Ascending aorta (tissue), 2 donors: ENCODE measurements around the gene BBS9. TPM values are rescaled to one million over a fixed set of nuclear protein-coding genes. Genes with fewer than 3 reads are reported as not detected.

Experiments used
- DNase-seq, 2 donors: peaks; one replicate each; pipeline ENCODE4 v3.0.0-alpha.2; 2019; ENCODE audit warnings: low spot score in 2 of 2
- H3K27ac ChIP-seq, 2 donors: fragments of 200-600 bp; sonication (generic); one replicate each; pipeline ENCODE4 v1.5.1; 2016 to 2017; ENCODE audit warnings: mild to moderate bottlenecking in 1 of 2
- H3K27me3 ChIP-seq: fragments of 200-600 bp; sonication (generic); one replicate; pipeline ENCODE4 v1.5.1; 2017
- H3K36me3 ChIP-seq, 2 donors: fragments of 200-600 bp; sonication (generic); one replicate each; pipeline ENCODE4 v1.5.1; 2016
- H3K4me1 ChIP-seq, 2 donors: fragments of 200-600 bp; sonication (generic); one replicate each; pipeline ENCODE4 v1.5.1; 2016 to 2017; ENCODE audit warnings: mild to moderate bottlenecking in 1 of 2
- H3K4me3 ChIP-seq, 2 donors: fragments of 200-600 bp; sonication (generic); one replicate each; pipeline ENCODE4 v1.5.1; 2016 to 2017; ENCODE audit warnings: mild to moderate bottlenecking in 1 of 2
- H3K9me3 ChIP-seq, 2 donors: fragments of 200-600 bp; sonication (generic); one replicate each; pipeline ENCODE4 v1.5.1; 2016
- CTCF ChIP-seq, 3 experiments: fragments of 200-600 bp in 2 of 3; fragments of 450-650 bp in 1 of 3; sonication (generic) in 2 of 3; IDR thresholded peaks; one replicate each; pipeline ENCODE4 v1.5.1; 2016 to 2019; ENCODE audit warnings: antibody characterized with exemption in 3 of 3, mild to moderate bottlenecking in 1 of 3, moderate library complexity in 1 of 3
- intact Hi-C: fragments of 100-400 bp; cut with DNase I; formaldehyde crosslinking; loops from one replicate; pipeline ENCODE4 v1.15.1; 2023
- total RNA-seq: library from RNA; depleted of rRNA; stranded (reverse); fragments of >200 nt; gene quantifications from one replicate; pipeline ENCODE4 v1.1.0, GENCODE V29; 2016

BBS9 gene
- total RNA-seq, 1 donor from 2014 or later = 23.3 TPM

GRCh38 chr7:33554046-33554445 lies 424.7 kb downstream of the BBS9 start:
- H3K9me3 ChIP-seq = no peaks in the 10 kb centered on the region
- intact Hi-C loops = no loop called here
- H3K4me3 ChIP-seq = no peak overlapping the region
- H3K36me3 ChIP-seq = no peaks in the 10 kb centered on the region
- TF ChIP-seq CTCF (IDR thresholded peaks at IDR 0.05) = no peak
- no peak for DNase-seq
- no peak overlapping the region for H3K27ac ChIP-seq
- no peaks in the 10 kb centered on the region for H3K27me3 ChIP-seq
- H3K4me1 ChIP-seq = peaks cover 0 to 4% of the 10 kb centered on the region in 2 donors

- Histone ChIP-seq H3K4me1 (peaks cover 0 to 4% of the 10 kb centered on the region in 2 donors), H3K9me3 (no peaks in the 10 kb centered on the region), H3K27me3 (no peaks in the 10 kb centered on the region), H3K4me3 (no peak overlapping the region), H3K27ac (no peak overlapping the region), H3K36me3 (no peaks in the 10 kb centered on the region)
- no peak for TF ChIP-seq CTCF (IDR thresholded peaks at IDR 0.05)
- intact Hi-C loops = no loop called here
- DNase-seq = no peak
These were observed 425.2 kb downstream of the BBS9 start for GRCh38 chr7:33554576-33554975.

- no peaks in the 10 kb centered on the region for H3K4me1 ChIP-seq
- no peak for TF ChIP-seq CTCF (IDR thresholded peaks at IDR 0.05)
- DNase-seq = no peak
These were observed 427.1 kb downstream of the BBS9 start for GRCh38 chr7:33556472-33556871.

GRCh38 chr7:33558549-33559323 lies 429.4 kb downstream of the BBS9 start:
- intact Hi-C loops = no loop called here
- no peak for DNase-seq
- no peaks in the 10 kb centered on the region for H3K36me3 ChIP-seq
- H3K27ac ChIP-seq = no peak overlapping the region
- no peaks in the 10 kb centered on the region for H3K9me3 ChIP-seq
- H3K27me3 ChIP-seq = no peaks in the 10 kb centered on the region
- no peak overlapping the region for H3K4me3 ChIP-seq
- no peak for TF ChIP-seq CTCF (IDR thresholded peaks at IDR 0.05)
- no peaks in the 10 kb centered on the region for H3K4me1 ChIP-seq

More at GRCh38 chr7:33556472-33556871, 427.1 kb downstream of the BBS9 start:
- H3K27ac ChIP-seq = no peak overlapping the region
- H3K4me3 ChIP-seq = no peak overlapping the region
- H3K27me3 ChIP-seq = no peaks in the 10 kb centered on the region
- H3K36me3 ChIP-seq = no peaks in the 10 kb centered on the region
- intact Hi-C loops = no loop called here
- no peaks in the 10 kb centered on the region for H3K9me3 ChIP-seq

- Histone ChIP-seq H3K4me3 (no peak overlapping the region), H3K27me3 (no peaks in the 10 kb centered on the region), H3K27ac (no peak overlapping the region), H3K9me3 (no peaks in the 10 kb centered on the region), H3K4me1 (no peaks in the 10 kb centered on the region), H3K36me3 (no peaks in the 10 kb centered on the region)
- no peak for DNase-seq
- no peak for TF ChIP-seq CTCF (IDR thresholded peaks at IDR 0.05)
- intact Hi-C loops = no loop called here
These were observed 430.0 kb downstream of the BBS9 start for GRCh38 chr7:33559324-33559710.
